Measurements from ENCODE around the gene PRSS33.

DNA sequence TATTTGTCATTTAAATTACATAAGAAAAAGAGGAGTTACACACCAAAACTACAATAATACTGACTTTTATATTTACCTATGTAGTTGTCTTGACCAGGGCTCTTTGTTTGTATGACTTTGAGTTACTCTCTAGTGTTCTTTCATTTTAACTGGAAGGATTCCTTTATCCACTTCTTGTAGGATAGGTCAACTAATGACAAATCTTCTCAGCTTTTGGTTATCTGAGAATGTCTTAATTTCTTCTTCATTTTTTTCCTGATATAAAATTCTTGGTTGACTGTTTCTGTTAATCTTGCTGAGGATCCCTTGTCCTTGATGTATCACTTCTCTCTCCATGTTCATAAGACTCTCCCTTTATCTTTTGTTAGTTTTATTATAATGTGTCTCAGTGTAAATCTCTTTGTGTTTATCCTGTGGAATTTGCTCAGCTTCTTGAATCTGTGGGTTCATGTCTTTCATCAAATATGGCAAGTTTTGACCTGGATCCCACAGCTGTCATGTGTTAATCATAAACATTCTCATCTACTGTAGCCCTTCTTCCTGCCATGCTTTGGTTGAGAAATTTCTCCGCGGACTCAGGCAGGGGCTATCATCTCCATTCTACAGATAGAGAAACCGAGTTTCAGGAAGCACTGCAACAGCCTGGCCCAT lies 16.3 kb upstream of the PRSS33 start:
- TF ChIP-seq SIN3A (IDR thresholded peaks at IDR 0.05; ENCODE audit: borderline replicate concordance, low read depth, low read length) (no peak), CTCF (IDR thresholded peaks at IDR 0.05) (no peak), TAF1 (IDR thresholded peaks at IDR 0.05; ENCODE audit: borderline replicate concordance, low read depth, low read length) (no peak), YY1 (IDR thresholded peaks at IDR 0.05; ENCODE audit: low read depth) (no peak), REST (IDR thresholded peaks at IDR 0.05; ENCODE audit: low read depth, low read length) (no peak), RAD21 (IDR thresholded peaks at IDR 0.05; ENCODE audit: low read length) (no peak), RCOR1 (IDR thresholded peaks at IDR 0.05; ENCODE audit: low read length) (no peak), EZH2phosphoT487 (IDR thresholded peaks at IDR 0.05; ENCODE audit: borderline replicate concordance, low read depth) (no peak), TCF12 (IDR thresholded peaks at IDR 0.05) (no peak), RXRA (IDR thresholded peaks at IDR 0.05; ENCODE audit: borderline replicate concordance, low read depth) (no peak), EP300 (IDR thresholded peaks at IDR 0.05; ENCODE audit: borderline replicate concordance in 1 of 2, low read depth in 1 of 2, low read length in 1 of 2) (no peak), JUND (IDR thresholded peaks at IDR 0.05) (no peak), NRF1 (IDR thresholded peaks at IDR 0.05; ENCODE audit: low read depth, low read length) (no peak)
- TF ChIP-seq, protein P1, sequence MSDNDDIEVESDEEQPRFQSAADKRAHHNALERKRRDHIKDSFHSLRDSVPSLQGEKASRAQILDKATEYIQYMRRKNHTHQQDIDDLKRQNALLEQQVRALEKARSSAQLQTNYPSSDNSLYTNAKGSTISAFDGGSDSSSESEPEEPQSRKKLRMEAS (IDR thresholded peaks at IDR 0.05; ENCODE audit: low read depth) = no peak

All from SK-N-SH (cell line).